NCI-H510A treated with DMSO at 0.1 percent for 48 hours (cell line): Measurements from ENCODE around the gene TOR1AIP2.

Source experiments
- DNase-seq: peaks from one replicate; lab custom pipeline; 2025; lab: John Stamatoyannopoulos, UW

TOR1AIP2 gene

GRCh38 chr1:179877586-179878265 is at the start of gene TOR1AIP2:
TSS of gene TOR1AIP2 (minus strand) at chr1:179877803. CDS start at chr1:179852665, 25,138 bp downstream.
- DNase-seq: peak; percentile 90

GRCh38 chr1:179926850-179927205 is 49.2 kb upstream of the TOR1AIP2 start:
- DNase-seq: no peak

- DNase-seq: no peak
These were observed 48.6 kb upstream of the TOR1AIP2 start for GRCh38 chr1:179925922-179926849.

- DNase-seq: no peak
These were observed 47.7 kb upstream of the TOR1AIP2 start for GRCh38 chr1:179925302-179925701.

- DNase-seq: no peak
These were observed 46.7 kb upstream of the TOR1AIP2 start for GRCh38 chr1:179924268-179924667.

- DNase-seq: no peak
These were observed 45.4 kb upstream of the TOR1AIP2 start for GRCh38 chr1:179923029-179923428.

- no peak for DNase-seq
These were observed 44.6 kb upstream of the TOR1AIP2 start for GRCh38 chr1:179921981-179922872.

GRCh38 chr1:179921472-179921871 is 43.9 kb upstream of the TOR1AIP2 start:
- DNase-seq: no peak

GRCh38 chr1:179917601-179918429 is 40.2 kb upstream of the TOR1AIP2 start:
- no peak for DNase-seq

- DNase-seq: no peak
These were observed 34.2 kb upstream of the TOR1AIP2 start for GRCh38 chr1:179911812-179912211.

- no peak for DNase-seq
These were observed 33.3 kb upstream of the TOR1AIP2 start for GRCh38 chr1:179910934-179911333.

- DNase-seq: no peak
These were observed 12.0 kb upstream of the TOR1AIP2 start for GRCh38 chr1:179889589-179889988.

- DNase-seq: no peak
These were observed 10.5 kb upstream of the TOR1AIP2 start for GRCh38 chr1:179888071-179888470.

- no peak for DNase-seq
These were observed 6.1 kb upstream of the TOR1AIP2 start for GRCh38 chr1:179883745-179884138.

- no peak for DNase-seq
These were observed 5.6 kb upstream of the TOR1AIP2 start for GRCh38 chr1:179883040-179883744.

GRCh38 chr1:179882253-179883039 is 4.8 kb upstream of the TOR1AIP2 start, which contains the start of gene TOR1AIP1:
TSS of gene TOR1AIP1 (plus strand) at chr1:179882285. CDS start at chr1:179882503, 218 bp downstream.
- DNase-seq: peak; percentile 93

GRCh38 chr1:179881642-179882252 is 4.1 kb upstream of the TOR1AIP2 start:
- peak; percentile 90 for DNase-seq

- no peak for DNase-seq
These were observed 2.2 kb upstream of the TOR1AIP2 start for GRCh38 chr1:179879797-179880196.

GRCh38 chr1:179876300-179876715 is 1.3 kb downstream of the TOR1AIP2 start:
- DNase-seq: no peak
